HG02885 (cell line): Measurements from ENCODE around the gene RBMS2.

Experiments
- ATAC-seq: cut with Tn5 transposase; IDR thresholded peaks from one replicate; pipeline ENCODE4 v1.9.1; 2021; ENCODE audit warnings: mild to moderate bottlenecking; ENCODE audit not compliant: unreplicated experiment, poor library complexity

The RBMS2 gene

GRCh38 chr12:56578983-56579546, 57.4 kb downstream of the RBMS2 start:
- ATAC-seq = no peak

DNA sequence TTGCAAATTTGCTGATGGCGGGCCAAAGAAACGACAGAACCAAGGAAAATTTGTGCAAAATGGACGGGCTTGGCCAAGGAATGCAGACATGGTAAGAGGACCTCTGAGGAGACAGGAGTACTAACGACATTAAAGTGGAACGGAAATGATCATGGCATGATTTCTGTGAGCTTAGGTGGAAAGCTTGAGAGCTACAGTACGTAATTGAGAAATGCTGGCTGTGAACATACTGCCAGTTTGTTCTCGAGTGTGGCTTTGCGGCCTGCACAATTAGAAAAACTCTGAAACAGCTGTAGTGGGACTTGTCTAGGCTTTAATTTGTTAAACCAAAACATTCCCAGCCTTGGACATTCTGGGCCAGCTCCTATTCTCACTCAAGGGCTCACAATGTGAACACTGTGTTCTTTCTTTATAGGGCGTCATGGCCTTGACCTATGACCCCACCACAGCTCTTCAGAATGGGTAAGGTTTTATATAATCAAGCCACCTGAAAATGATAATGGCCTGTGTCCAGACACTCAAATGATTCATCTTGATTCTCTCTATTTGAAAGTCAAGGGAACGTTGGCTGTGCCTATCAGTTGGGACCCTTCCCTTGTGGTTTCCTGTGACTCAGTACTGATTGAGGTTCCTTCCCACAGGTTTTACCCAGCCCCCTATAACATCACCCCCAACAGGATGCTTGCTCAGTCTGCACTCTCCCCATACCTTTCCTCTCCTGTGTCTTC, 60.0 kb downstream of the RBMS2 start:
- no peak for ATAC-seq

GRCh38 chr12:56585098-56585497, 63.5 kb downstream of the RBMS2 start:
- ATAC-seq = no peak

DNA sequence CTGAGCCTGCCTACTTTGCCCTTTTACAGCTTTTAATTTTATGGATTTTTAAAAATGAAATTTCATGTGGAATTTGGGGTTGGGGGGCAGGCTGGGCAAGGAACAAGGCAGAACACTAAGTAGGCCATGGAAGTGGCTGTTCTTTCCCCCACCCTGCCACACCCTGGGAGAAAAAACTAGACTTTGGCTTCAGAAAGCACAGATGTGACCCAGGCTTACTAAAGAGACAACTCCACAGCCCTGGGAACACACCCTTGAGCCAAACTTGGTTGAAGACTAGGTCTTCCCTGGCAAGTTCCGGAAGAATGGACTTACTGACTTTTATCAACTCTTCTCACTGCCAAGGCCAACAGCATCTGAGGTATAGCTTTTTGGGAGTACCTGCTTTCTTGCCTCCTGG, 68.2 kb downstream of the RBMS2 start:
- ATAC-seq = no peak

DNA sequence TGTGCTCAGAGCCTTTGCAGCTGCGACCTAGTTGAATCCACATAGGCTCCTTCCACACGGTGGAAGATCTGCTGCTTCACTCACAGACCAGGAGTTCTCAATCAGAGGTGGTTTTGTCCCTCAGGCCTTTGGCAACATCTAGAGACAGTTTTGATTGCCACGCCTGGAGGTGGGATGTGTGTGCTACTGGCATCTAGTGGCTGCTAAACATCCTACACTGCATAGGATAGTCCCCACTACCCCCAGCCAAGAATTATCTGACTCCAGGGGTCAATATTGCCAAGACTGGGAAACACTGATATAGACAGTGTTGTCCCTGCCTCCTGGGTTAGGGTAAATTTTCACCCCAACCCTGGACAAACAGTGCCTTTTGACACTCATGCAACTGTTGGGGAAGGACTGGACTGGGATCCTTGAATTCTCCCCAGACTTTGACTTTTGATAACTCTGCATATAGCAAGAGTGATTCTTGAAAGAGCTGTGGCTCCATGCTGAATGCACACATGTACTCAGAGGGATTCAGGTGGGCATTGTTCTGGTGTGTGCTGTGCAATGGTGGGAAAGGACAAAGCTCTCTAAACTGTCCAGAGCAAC, 68.7 kb downstream of the RBMS2 start:
- no peak for ATAC-seq

GRCh38 chr12:56591126-56591525, 69.5 kb downstream of the RBMS2 start:
- no peak for ATAC-seq

GRCh38 chr12:56591961-56592360, 70.3 kb downstream of the RBMS2 start:
- no peak for ATAC-seq

DNA sequence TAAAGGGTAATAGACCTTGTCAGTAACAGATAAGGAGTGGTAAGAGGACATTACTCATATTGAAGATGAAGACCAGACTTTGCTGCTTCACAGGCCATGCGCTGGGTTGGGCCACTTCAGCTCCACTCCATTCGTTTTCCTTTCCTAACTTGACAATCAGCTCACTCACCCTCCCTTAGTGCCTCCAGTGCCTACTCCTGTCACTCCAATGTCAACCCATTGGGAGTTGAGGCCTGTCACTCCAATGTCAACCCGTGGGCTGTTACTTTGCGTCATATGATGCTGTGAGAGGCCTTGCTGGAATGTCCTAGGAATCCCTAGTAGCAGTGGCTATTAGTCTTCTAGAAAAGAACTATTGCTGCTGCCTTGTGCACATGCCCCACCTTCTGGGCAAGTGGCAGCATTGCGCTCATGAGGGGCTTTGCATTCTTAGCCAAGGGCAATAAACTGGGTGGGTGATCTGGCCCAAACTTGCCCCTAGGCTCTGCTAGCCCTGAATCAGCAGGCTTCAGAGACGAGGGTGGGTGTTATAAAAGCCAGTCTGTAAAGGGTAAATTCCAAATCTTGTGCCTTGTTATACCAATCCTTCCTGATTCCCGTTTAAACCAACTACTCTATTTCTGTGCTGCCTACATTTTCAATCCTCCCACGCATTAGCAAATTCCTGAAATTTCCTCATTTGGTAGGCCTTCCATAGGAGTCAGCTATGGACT, 72.4 kb downstream of the RBMS2 start:
- ATAC-seq = peak; percentile 55

- ATAC-seq = no peak
Observed at GRCh38 chr12:56596815-56597214, 75.2 kb downstream of the RBMS2 start.

GRCh38 chr12:56599041-56599440, 77.4 kb downstream of the RBMS2 start:
- ATAC-seq = no peak

GRCh38 chr12:56599797-56600196, 78.2 kb downstream of the RBMS2 start:
- ATAC-seq = no peak

DNA sequence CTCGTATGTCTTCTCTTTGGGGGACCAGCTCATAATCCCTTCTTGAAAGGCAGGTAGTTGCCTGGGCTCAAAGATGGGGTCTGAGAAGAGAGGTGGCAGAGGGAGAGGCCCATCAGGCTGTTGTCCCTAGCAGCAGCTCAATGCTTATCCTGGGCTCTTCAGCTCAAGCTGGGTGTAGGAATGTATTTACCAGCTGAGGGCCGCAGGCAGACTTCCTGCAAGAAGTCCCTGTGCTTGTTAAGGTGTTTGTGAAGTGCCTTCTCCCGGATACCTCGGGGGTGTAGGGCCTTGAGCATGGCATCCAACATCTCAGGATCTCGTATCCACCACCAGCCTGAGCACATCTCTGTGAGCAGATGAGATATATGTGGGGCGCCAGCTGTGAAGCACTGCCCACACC, 79.1 kb downstream of the RBMS2 start:
- ATAC-seq = no peak

GRCh38 chr12:56601503-56601902, 79.9 kb downstream of the RBMS2 start:
- ATAC-seq = no peak

DNA sequence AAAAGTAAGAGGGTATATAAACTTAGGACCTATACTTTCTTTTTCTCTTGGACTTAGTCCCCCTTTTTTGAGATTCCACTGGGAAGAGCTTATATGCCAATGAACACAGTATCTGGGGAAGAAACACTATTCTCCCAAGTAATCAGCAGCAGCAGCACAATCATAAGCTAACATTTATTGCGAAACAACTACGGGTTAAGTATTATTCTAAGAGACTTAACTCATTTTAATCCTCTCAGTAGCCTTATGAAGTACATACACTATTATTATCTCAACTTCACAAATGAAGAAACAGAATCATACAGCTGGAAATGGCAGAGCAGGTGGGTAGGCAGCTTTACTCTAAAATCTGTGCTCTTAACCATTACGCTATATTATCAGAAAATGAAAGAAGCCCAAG, 80.6 kb downstream of the RBMS2 start:
- ATAC-seq = no peak

- no peak for ATAC-seq
Observed at GRCh38 chr12:56604355-56604754, 82.7 kb downstream of the RBMS2 start.

DNA sequence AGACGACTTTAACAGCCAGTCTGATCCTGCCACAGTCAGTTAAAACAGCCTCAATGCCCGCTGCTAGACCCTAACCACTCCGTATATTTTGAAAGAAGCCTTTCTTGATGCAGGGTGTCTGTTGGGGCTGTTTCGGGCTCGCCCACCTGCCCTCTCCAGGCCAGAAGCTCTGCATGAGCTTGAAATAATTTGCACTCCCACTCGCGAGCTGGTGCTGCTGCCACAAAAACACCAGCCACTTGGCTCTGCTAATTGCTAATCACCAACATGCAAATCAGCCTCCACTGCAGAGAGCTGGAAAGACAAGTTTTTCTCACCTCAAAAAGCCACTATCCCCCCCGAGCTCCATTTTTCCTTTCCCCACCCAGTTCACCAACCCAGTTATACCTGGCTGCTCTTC, 93.0 kb downstream of the RBMS2 start:
- no peak for ATAC-seq

- no peak for ATAC-seq
Observed at GRCh38 chr12:56616244-56616643, 94.6 kb downstream of the RBMS2 start.

DNA sequence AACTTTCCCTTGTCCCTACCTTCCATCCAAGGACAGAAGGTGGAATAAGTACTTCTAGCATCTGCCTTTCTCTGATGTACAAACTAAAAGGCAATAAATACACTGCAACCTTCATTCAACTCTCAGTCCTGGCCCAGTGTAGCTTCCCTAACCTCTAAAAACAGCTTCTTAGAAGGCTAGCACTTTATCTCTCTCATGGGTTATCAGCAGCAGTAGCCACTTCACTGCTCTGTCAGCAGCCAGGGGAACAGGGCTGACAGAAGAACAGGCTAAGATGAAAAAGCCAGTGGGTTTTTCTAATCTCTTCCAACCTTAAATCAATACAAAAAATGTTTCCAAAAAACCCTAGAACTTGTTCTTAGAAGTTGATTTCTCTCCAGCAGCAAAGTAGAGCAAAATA, 95.3 kb downstream of the RBMS2 start:
- no peak for ATAC-seq

DNA sequence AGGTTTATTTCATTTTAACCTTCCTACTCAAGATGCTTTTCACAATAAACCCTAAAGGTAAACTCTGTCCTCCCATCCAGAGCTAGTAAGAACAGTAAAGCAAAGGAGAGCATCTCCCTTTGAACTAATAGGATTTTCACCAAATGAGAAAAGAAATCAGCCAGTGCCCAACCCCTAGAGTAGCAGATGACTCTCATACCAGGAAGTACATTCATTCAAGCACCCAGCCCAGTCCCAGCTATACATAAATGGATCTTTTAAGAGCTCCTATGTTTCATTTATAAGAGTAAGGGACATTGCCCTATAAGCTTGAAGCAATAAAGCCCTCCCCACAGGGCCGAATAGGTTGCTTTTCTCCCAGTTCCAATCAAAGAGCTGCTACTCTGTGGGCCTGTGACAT, 100.9 kb downstream of the RBMS2 start:
- no peak for ATAC-seq

DNA sequence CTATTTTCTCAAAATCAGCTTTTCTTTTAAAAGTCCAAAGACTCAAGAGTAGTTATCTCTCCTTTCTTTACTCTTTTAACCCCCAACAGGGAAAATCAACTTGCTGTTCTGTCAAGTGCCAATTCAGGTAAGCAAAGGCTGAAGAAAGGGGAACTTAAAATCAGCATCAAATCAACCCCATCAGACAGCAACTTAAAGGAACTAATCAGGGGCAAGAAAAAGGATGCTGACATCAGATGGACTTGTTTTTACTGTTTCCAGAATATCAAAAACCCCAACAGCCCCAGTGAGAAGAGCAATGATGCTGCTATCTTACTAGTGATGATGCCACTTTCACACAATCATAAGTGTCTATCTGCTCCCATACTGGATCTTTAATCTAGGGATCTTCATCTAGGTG, 105.1 kb downstream of the RBMS2 start:
- ATAC-seq = no peak

- no peak for ATAC-seq
Observed at GRCh38 chr12:56628671-56629458, 107.2 kb downstream of the RBMS2 start.
